Esophagus squamous epithelium (tissue), 5 donors: ENCODE results near the gene CCZ1. TPM values are rescaled to one million over a fixed set of nuclear protein-coding genes. Genes with fewer than 3 reads are reported as not detected.
"Not testable (repeated sequence)": the region's sequence is repeated elsewhere in the genome, so short reads cannot be mapped to it uniquely, and the experiment has no call there.

Experiments used
- DNase-seq: peaks from one replicate; lab custom pipeline; 2025; lab: John Stamatoyannopoulos, UW
- H3K27ac ChIP-seq, 4 donors: fragments of 200-600 bp; sonication (generic); one replicate each; pipeline ENCODE4 v1.5.1; 2016 to 2019; ENCODE audit warnings: mild to moderate bottlenecking in 1 of 4
- H3K27me3 ChIP-seq, 4 donors: fragments of 200-600 bp; sonication (generic); 1 replicate in 3 of 4; 2 replicates in 1 of 4; pipeline versions ENCODE4 v1.5.1 to v1.6.0; 2017 to 2021; ENCODE audit warnings: antibody characterized with exemption in 1 of 4
- H3K36me3 ChIP-seq, 3 donors: fragments of 200-600 bp; sonication (generic); one replicate each; pipeline ENCODE4 v1.5.1; 2016 to 2019
- H3K4me1 ChIP-seq, 3 donors: fragments of 200-600 bp; sonication (generic); one replicate each; pipeline ENCODE4 v1.5.1; 2017 to 2019
- H3K4me3 ChIP-seq, 4 donors: fragments of 200-600 bp; sonication (generic); 1 replicate in 3 of 4; 2 replicates in 1 of 4; pipeline ENCODE4 v1.5.1; 2016 to 2019; ENCODE audit warnings: mild to moderate bottlenecking in 2 of 4, moderate library complexity in 1 of 4
- H3K9me3 ChIP-seq, 3 donors: fragments of 200-600 bp; sonication (generic); one replicate each; pipeline ENCODE4 v1.5.1; 2016 to 2019
- WGBS, 2 donors: methylation state at CpG; one replicate each; pipeline ENCODE4 v1.1.5; 2018; 5-methylcytosine and 5-hydroxymethylcytosine counted together
- intact Hi-C: fragments of 100-400 bp; cut with DNase I; formaldehyde crosslinking; loops from one replicate; pipeline ENCODE4 v1.15.0; 2022
- small RNA-seq, 4 donors: library from RNA; depleted of rRNA; stranded (forward); fragments of <200 nt; gene quantifications; one replicate each; pipeline ENCODE3, GENCODE V24; 2016
- total RNA-seq, 4 donors: library from RNA; depleted of rRNA; stranded (reverse); fragments of >200 nt; gene quantifications; one replicate each; pipeline ENCODE4 v1.1.0, GENCODE V29; 2016
- donor health status: DM: yes; HTN: yes; CAD: no.

Gene CCZ1
- total RNA-seq, 4 donors from 2014 or later, result 42.6 to 67.4 (median 60.8) TPM

GRCh38 chr7:5931905-5932644, 33.5 kb downstream of the CCZ1 start:
- H3K4me3 ChIP-seq, intact Hi-C loops, H3K27ac ChIP-seq, DNase-seq, H3K36me3 ChIP-seq, H3K4me1 ChIP-seq, H3K9me3 ChIP-seq, H3K27me3 ChIP-seq: not testable (repeated sequence)
- WGBS, 2 donors, result 59% methylated on average over 5 of the region's 13 CpGs; no CpG with 5 or more reads in 1 of the 2 donors

- intact Hi-C loops, H3K36me3 ChIP-seq, H3K27me3 ChIP-seq, H3K4me3 ChIP-seq, H3K27ac ChIP-seq, H3K4me1 ChIP-seq, H3K9me3 ChIP-seq, DNase-seq: not testable (repeated sequence)
- WGBS, 2 donors, result no CpG with 5 or more reads among the region's 17 CpGs
Measured at GRCh38 chr7:5934945-5935450, 36.5 kb downstream of the CCZ1 start.

GRCh38 chr7:5963205-5963604, 64.7 kb downstream of the CCZ1 start:
- H3K27me3 ChIP-seq, H3K4me3 ChIP-seq, H3K36me3 ChIP-seq, H3K9me3 ChIP-seq, intact Hi-C loops, DNase-seq, H3K27ac ChIP-seq, H3K4me1 ChIP-seq: not testable (repeated sequence)
- 60% methylated on average over 1 of the region's 13 CpGs; no CpG with 5 or more reads in 1 of the 2 donors for WGBS, 2 donors

- H3K9me3 ChIP-seq, H3K4me3 ChIP-seq, H3K27me3 ChIP-seq, H3K27ac ChIP-seq, DNase-seq, intact Hi-C loops, H3K4me1 ChIP-seq, H3K36me3 ChIP-seq: not testable (repeated sequence)
- 73 to 86% methylated on average over 4 to 5 of the region's 7 CpGs for WGBS, 2 donors
Measured at GRCh38 chr7:5963810-5964209, 65.3 kb downstream of the CCZ1 start.

- DNase-seq, H3K36me3 ChIP-seq, intact Hi-C loops, H3K9me3 ChIP-seq, H3K27ac ChIP-seq, H3K4me1 ChIP-seq, H3K27me3 ChIP-seq: not testable (repeated sequence)
- peak within 1 kb of the TSS in 1 of 4 donors; percentile 47 for H3K4me3 ChIP-seq
- WGBS, 2 donors, result no CpG with 5 or more reads among the region's 43 CpGs
Measured at GRCh38 chr7:5970347-5970911, 71.9 kb downstream of the CCZ1 start, which contains the start of gene RSPH10B. RSPH10B (minus strand) TSS chr7:5970689; CDS start chr7:5967116, 3,573 bp downstream.

GRCh38 chr7:5973580-5973979, 75.0 kb downstream of the CCZ1 start:
- WGBS, 2 donors, result no CpG with 5 or more reads among the region's 8 CpGs
- H3K4me3 ChIP-seq, H3K4me1 ChIP-seq, intact Hi-C loops, H3K27me3 ChIP-seq, DNase-seq, H3K9me3 ChIP-seq, H3K27ac ChIP-seq: not testable (repeated sequence)
- peaks cover 0 to 21% (median 11%) of the 10 kb centered on the region in 3 donors for H3K36me3 ChIP-seq

Small RNAs within 50 kb of the gene (small RNA-seq; reads per million reads assigned to genes)
- gene RN7SL556P, result 0 reads per million in 4 donors

Other genes starting within 250 kb of the CCZ1 start
- gene RNF216, start 117.1 kb upstream of the CCZ1 start, total RNA-seq, result 10 to 100 TPM; 17.4 to 32.0 (median 18.5) TPM
- not detected for gene OCM, start 17.9 kb upstream of the CCZ1 start, total RNA-seq
- not detected for gene RSPH10B, start 72.0 kb downstream of the CCZ1 start, total RNA-seq
- gene PMS2, start 110.3 kb downstream of the CCZ1 start, total RNA-seq, result 10 to 100 TPM in 2 of 4 donors, 1 to 10 TPM in 2; 7.0 to 13.9 (median 10.0) TPM
- 10 to 100 TPM; 34.7 to 61.4 (median 50.3) TPM for gene AIMP2, start 110.5 kb downstream of the CCZ1 start, total RNA-seq
- gene ANKRD61, start 132.6 kb downstream of the CCZ1 start, total RNA-seq, result under 1 TPM in 1 of 4 donors, not detected in 3; 0.26 TPM
- gene EIF2AK1, start 160.4 kb downstream of the CCZ1 start, total RNA-seq, result 100 to 1,000 TPM; 119 to 226 (median 150) TPM
- 1 to 10 TPM; 5.2 to 6.1 (median 5.6) TPM for gene USP42, start 206.2 kb downstream of the CCZ1 start, total RNA-seq